ENCODE data around the gene NAA35. TPM values are rescaled to one million over a fixed set of nuclear protein-coding genes. Genes with fewer than 3 reads are reported as not detected.

Gene NAA35
- total and polyA plus RNA-seq, 2 experiments from 2014 or later: 29.2 to 31.6 TPM

GRCh38 chr9:85895685-85896084 lies 45.3 kb upstream of the NAA35 start (continued):
- TF ChIP-seq NANOG (IDR thresholded peaks at IDR 0.05; ENCODE audit: borderline replicate concordance): no peak
- no peak for TF ChIP-seq EZH2phosphoT487 (IDR thresholded peaks at IDR 0.05; ENCODE audit: unreplicated experiment)
- no peak for TF ChIP-seq CTCF (conservative IDR thresholded peaks at IDR 0.05; ENCODE audit: low read depth in 2 of 2)

GRCh38 chr9:85897848-85898247 lies 43.1 kb upstream of the NAA35 start:
- Mint-ChIP-seq H3K4me1 (no peaks in the 10 kb centered on the region; the same call in 2 of the 3 replicates), H3K27ac (no peak overlapping the region)
- H3K4me2 ChIP-seq: no peak overlapping the region
- TF ChIP-seq CREB1 (CRISPR knock-in tag; IDR thresholded peaks at IDR 0.05; ENCODE audit: low read depth): no peak
- no peak for TF ChIP-seq EZH2phosphoT487 (IDR thresholded peaks at IDR 0.05; ENCODE audit: unreplicated experiment)
- no peak for TF ChIP-seq EZH2 (IDR thresholded peaks at IDR 0.05; ENCODE audit: low read depth, unreplicated experiment)
- TF ChIP-seq ZNF331 (CRISPR knock-in tag; IDR thresholded peaks at IDR 0.05; ENCODE audit: low read depth): no peak
- no peak for TF ChIP-seq ZNF114 (CRISPR knock-in tag; IDR thresholded peaks at IDR 0.05)
- no peak for TF ChIP-seq JUNB (IDR thresholded peaks at IDR 0.05; ENCODE audit: unreplicated experiment)
- TF ChIP-seq ZNF462 (CRISPR knock-in tag; IDR thresholded peaks at IDR 0.05): no peak
- TF ChIP-seq STAT1 (IDR thresholded peaks at IDR 0.05; ENCODE audit: unreplicated experiment): no peak
- no peak for TF ChIP-seq REST (IDR thresholded peaks at IDR 0.05; ENCODE audit: unreplicated experiment)
- TF ChIP-seq ETS1 (IDR thresholded peaks at IDR 0.05): no peak
- no peak for TF ChIP-seq NANOG (IDR thresholded peaks at IDR 0.05; ENCODE audit: borderline replicate concordance)
- no peak for TF ChIP-seq POLR2AphosphoS5 (IDR thresholded peaks at IDR 0.05; ENCODE audit: low read depth)

More at GRCh38 chr9:85897848-85898247, 43.1 kb upstream of the NAA35 start:
- Histone ChIP-seq H3K4me1 (ENCODE audit: insufficient read depth) (no peaks in the 10 kb centered on the region), H3K79me2 (replicated peaks; ENCODE audit: insufficient read depth) (no peaks in the 10 kb centered on the region), H3K9me2 (ENCODE audit: insufficient read depth) (no peaks in the 10 kb centered on the region), H2AFZ (no peak overlapping the region; the same call in 1 of the 2 replicates), H3K36me3 (ENCODE audit: insufficient read depth) (no peaks in the 10 kb centered on the region), H3K27ac (ENCODE audit: low read depth) (no peak overlapping the region), H3K27me3 (ENCODE audit: insufficient read depth) (no peaks in the 10 kb centered on the region), H3K4me3 (no peak overlapping the region), H3F3A (replicated peaks; ENCODE audit: low read depth) (no peaks in the 10 kb centered on the region), H4K20me1 (replicated peaks; ENCODE audit: insufficient read depth) (no peaks in the 10 kb centered on the region)
- no peak for DNase-seq (ENCODE audit: low spot score)
- Mint-ChIP-seq H3K36me3 (ENCODE audit: low read depth) (peaks cover 2% of the 10 kb centered on the region; the same call in 1 of the 3 replicates), H3K9me3 (peaks cover 3% of the 10 kb centered on the region; the same call in 1 of the 3 replicates), H3K27me3 (ENCODE audit: insufficient read depth, low read depth, poor library complexity) (peaks cover 4% of the 10 kb centered on the region), H3K4me3 (no peak overlapping the region)
- no peak for ATAC-seq

Data from GM23338 (cell line).